Adrenal gland (tissue), 5 donors: ENCODE results near the gene CLSTN3.

Source experiments
- CTCF ChIP-seq, 6 experiments: fragments of 450-650 bp in 4 of 6; fragments of 200-600 bp in 2 of 6; sonication (generic) in 1 of 6; IDR thresholded peaks; 1 replicate in 5 of 6; 2 replicates in 1 of 6; pipeline versions ENCODE4 v1.5.1 to v1.8.0; 2016 to 2021; ENCODE audit warnings: antibody characterized with exemption in 6 of 6, mild to moderate bottlenecking in 2 of 6, moderate library complexity in 1 of 6
- POLR2A ChIP-seq, 2 donors: fragments of 450-650 bp; IDR thresholded peaks; one replicate each; pipeline ENCODE4 v1.6.1; 2017; ENCODE audit warnings: antibody characterized with exemption in 2 of 2, mild to moderate bottlenecking in 2 of 2, moderate library complexity in 1 of 2
- donor health status: DM: no; HTN: no; CAD: no.

DNA sequence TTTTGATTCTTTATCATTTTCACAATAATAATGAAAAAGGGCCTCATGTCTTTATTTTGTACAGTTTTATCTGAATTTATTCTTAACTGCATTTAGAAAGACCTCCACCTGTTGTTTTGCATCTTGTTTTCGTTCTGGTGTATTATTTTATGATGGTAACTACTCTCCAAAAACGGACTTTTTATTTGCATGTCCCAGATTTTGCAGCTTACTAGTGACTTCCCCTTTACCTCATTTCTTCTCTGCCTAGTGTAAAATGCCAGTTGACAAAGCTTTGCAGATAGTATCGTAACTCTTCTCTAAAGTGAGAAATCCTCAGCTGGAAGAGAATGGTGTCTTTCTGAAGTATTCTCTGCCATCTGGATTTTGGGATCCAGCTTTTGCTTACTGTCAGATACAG lies 76.5 kb downstream of the CLSTN3 start:
- no peak for TF ChIP-seq CTCF (IDR thresholded peaks at IDR 0.05)
- TF ChIP-seq POLR2A (IDR thresholded peaks at IDR 0.05), result no peak
